GM18511 (cell line): ENCODE results near the gene SRSF2.
"Not testable (repeated sequence)": the region's sequence is repeated elsewhere in the genome, so short reads cannot be mapped to it uniquely, and the experiment has no call there.

Source experiments
- ATAC-seq: cut with Tn5 transposase; IDR thresholded peaks from one replicate; pipeline ENCODE4 v1.9.1; 2021; ENCODE audit warnings: mild to moderate bottlenecking, moderate library complexity; ENCODE audit not compliant: unreplicated experiment

The SRSF2 gene

DNA sequence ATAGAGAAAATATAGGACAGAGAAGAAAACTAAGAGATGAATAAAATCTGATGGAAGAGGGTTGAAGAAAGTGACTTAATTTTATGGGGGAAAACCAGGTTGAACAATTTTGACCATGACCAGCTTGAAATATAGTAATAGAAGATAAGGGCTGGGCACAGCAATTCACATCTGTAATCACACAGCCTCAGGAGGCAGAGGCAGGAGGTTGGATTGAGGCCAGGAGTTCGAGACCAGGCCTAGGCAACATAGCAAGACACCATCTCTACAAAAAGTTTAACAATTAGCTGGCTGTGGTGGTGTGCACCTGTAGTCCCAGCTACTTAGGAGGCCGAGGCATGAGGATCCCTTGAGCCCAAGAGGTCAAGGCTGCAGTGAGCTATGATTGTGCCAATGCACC lies 35.1 kb downstream of the SRSF2 start:
- ATAC-seq: no peak

GRCh38 chr17:76701471-76701967 lies 35.6 kb downstream of the SRSF2 start:
- no peak for ATAC-seq

DNA sequence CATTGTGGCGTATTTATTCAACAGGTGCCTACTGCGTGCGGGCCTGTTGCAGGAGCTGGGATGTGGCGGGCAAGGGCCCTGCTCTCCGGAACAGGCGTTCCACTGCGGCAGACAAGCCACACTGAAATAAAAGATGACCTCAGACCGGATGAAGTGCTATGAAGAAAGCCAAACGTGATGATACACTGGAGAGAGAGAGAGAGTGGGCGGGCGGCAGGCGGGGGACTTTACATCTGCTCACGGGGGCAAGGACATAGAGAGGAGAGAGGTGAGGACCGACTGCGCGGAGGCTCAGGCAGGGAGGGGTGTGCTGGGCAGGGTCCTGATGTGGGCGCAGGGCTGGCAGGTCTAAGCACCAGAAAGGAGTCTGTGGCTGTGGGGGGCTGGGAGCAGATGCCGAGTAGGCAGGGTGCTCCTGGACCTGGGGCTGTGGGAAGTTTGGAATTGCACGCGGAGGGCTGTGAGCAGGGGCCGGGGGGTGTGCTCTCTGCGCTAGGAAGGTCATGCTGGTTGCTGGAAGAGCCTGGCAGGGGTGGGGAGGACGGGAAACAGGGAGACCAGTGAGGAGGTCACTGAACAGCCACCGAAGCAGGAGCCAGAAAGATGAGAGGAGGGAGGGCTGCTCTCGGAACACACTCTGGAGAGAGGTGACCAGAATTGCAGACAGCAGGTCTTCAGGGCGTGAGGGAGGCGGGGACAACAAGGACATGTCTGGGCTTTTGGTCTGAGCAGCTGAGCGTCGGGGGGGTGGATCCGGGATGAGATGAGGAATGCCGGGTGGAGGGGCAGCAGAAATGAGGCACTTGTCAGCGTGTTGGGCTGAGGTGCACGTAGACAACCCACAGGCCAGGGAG lies 36.3 kb downstream of the SRSF2 start:
- ATAC-seq: no peak

GRCh38 chr17:76700270-76700616 lies 36.9 kb downstream of the SRSF2 start:
- no peak for ATAC-seq

GRCh38 chr17:76698466-76698977 lies 38.6 kb downstream of the SRSF2 start:
- not testable (repeated sequence) for ATAC-seq

DNA sequence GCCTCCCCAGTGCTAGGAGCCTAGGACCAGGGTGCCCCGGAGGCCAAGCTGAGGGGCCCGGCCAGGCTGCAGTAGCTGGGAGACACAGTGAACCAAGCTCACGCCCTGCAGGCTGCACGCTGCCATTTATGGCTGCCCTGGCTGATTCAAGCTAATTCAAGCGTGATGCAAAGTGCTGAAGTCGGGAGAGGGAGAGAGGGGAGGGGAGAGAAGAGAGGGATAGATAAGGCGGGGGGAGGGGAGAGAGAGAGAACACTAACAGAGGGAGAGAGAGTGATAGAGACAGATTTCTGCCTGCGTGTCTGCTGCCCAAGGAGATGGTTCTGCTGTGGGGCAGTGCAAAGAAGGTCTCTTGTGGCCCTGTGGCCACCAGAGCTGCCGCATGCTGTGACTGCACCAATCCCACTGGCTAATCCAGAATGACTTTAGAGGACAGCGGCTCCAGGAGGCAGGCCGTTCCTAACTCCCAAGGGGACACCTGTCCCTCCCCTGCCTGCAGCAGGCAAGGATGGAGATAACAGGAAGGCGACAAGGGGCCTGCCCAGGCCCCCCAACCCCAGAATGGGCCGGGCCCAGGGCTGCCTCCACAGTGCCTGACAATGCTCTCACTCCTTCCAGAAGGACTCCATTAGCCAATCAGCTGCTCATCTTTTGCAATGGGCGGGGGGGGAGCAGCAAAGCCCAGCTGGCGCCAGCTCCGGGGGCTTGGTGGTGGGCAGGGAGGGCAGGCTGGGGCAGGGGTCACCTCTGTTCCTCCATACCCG lies 39.2 kb downstream of the SRSF2 start:
- ATAC-seq: no peak

DNA sequence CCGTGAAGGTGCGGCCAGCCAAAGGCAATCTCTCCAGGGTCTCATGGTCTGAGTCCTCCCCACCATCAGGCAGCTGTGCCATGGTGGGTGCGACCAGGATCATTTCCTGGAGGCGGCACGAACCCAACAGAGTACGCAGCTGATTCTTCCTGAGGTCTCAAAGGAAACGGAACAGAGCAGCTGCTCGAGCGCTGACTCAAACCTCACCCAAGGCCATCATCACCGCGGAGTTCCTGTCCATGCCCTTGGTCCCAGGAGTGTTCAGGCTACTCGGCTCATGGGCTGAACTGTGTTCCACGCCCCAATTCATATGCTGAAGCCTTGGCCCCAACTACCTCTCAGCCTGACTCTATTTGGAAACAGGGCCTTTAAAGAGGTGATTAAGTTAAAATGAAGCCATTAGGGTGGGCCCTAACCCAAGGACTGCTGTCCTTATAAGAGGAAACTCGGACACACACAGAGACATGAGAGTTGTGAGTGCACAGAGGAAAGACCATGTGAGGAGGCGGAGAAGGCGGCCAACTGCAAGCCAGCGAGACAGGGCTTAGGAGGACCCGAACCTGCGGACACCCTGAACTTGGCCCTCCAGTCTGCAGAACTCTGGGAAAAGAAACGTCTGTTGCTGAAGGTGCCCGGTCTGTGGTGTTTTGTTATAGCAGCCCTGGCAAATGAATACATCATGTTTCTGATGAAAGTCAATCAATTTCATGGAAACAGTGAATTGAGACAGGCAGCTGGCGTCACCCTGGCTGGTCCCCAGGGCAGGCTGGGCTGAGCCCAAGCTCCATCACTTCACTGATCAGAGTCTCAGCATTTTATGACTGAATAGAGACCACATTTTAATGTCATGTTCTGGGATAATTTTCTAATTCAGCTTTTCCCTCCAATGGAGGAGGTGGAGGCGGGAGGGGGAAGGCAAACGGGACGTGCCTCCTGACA lies 40.1 kb downstream of the SRSF2 start:
- ATAC-seq: no peak

DNA sequence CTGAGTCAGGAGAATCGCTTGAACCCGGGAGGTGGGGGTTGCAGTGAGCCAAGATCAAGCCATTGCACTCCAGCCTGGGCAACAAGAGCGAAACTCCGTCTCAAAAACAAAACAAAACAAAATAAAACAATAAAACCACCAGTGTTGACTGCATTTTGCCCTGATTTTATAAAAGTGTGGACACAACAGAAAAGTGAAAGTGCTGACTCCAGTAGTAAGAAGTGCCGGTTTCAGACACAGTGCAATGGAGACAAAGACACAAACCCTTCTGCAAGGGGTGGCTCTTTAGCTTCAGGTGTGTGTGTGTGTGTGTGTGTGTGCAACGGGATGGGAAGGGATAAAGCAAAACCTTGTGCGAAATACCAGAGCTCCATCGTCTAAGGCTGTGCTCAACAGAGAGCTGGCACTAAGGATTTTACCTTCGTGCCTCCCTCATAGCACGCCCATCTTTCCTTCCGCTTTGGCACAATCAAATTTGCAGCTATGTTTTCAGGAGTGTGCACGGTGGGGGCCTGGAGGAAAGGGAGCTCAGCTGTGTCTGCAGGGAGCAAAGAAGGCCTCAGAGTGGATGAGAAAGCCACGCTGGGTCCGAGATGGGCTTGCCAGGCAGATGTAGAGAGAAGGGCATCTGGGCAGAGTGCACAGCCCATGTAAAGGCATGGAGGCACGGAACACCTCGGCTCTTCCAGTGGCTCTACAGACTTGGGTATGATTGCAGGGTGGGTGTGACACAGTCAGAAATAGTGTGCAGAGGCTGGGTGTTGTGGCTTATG lies 41.9 kb downstream of the SRSF2 start:
- no peak for ATAC-seq

DNA sequence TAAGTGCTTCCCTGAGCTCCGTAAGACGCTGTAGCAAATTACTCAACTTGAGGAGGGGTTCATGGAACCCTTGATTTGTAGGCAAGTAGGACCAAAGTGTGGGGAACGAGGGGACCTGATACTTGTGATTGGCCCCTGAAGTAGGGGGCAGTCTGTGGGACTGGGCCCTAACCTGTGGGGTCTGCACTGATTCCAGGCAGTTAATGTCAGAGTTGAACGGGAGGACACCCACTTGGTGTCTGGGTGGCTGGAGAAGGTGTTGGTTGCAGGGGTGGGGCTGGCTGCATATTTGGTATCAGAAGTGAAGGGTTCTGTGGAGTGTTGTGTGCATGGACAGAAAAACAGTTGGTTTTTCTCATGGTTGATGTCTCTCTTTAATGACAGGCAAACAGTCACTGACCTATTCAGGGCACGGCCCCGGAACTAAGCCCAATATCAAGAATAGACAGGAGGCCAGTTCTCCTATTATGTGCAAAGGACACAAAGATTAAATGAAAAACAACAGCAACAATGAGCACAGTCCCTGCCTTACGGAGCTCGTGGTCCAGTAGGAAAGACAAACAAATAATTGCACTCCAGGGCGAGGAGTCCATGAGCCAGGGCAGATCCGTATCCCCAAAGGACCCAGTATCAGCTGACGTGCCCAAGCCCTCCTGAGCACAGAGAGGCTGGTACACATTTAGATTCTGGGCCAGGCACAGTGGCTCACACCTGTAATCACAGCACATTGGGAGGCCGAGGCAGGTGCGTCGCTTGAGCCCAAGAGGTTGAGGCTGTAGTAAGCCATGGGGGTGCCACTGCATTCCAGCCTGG lies 45.5 kb downstream of the SRSF2 start:
- ATAC-seq: no peak

DNA sequence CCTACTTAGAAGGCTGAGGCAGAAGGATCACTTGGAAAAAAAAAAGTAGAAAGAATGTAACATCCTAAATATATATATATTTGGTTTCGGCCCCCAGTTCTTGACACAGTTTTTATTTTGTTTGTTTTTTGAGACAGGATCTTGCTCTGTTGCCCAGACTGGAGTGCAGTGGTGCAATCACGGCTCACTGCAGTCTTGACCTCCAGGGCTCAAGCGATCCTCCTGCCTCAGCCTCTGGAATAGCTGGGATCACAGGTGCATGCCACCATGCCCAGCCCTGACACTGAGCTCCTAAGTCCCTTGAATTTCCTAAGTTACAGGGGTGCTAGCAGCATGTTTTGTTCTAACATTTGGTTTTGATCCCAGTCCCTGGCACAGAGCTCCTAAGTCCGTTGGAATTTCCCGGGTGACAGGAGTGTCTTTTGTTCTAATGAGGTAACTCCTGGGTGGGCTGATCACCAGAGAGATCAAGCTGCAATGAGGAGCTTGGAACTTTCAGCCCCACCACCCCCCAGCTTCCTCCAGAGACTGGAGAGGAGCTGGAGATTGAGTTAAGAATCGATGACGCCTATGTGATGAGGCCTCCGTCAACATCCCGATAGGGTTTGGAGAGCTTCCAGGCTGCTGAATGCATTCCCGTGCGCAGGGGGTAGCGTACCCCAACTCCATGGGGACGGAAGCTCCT lies 46.4 kb downstream of the SRSF2 start:
- no peak for ATAC-seq

DNA sequence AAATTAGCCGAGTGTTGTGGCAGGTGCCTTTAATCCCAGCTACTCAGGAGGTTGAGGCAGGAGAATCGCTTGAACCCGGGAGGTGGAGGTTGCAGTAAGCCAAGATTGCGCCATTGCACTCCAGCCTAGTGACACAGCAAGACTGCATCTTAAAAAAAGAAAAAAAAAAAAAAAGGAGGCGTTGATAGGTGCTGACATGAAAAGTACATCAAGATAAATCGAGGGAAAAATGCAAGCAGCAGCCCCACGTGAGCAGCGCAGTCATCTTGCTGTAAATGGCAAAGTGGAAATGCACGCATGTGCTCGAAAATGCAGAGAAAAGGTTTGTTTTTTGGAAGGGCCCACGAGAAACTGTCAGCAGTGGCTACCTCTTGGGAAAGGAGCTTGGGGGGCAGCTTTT lies 47.3 kb downstream of the SRSF2 start:
- ATAC-seq: no peak

GRCh38 chr17:76688165-76688622 lies 48.9 kb downstream of the SRSF2 start:
- no peak for ATAC-seq

DNA sequence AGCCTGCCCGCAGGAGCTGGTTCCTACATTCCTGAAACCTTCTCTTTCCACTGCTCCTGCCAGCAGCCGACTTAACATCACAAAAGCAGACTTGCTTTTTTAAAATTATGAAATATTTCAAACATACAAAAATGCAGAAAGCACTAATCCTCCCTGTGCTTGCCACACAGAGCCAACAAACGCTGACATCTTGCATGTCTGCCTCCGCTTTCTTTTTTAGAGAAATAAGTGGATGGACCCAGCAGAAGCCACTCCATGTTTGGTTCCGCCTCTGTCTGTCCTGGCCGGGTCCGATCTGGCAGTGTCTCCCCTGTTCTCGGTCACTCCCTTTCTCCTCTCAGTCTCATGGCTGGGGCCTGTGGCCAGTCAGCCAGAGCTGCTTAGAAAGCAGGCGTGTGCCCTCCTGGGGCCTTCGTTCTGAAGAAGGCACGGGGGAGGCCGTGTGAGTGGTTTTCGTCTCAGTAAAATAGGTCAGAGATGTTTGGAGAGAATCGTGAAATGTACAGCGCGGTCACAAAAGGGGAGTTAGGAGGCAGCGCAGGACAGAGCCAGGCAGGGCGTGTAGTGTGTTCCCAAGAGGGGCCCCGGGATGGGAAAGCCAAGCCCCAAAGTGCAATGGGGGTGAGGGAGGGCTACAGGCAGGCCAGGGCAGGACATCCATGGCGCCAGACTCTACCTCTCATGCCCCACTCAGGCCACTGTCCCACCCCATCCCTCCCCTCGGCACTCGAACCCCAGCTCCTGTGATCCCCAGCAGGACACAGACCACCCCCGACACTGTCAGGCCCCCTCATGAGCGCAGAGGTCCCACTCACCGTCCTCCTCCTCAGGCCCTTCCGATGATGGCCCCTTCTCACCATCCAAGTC lies 49.6 kb downstream of the SRSF2 start:
- no peak for ATAC-seq

GRCh38 chr17:76686538-76687297 lies 50.4 kb downstream of the SRSF2 start:
- no peak for ATAC-seq

GRCh38 chr17:76685846-76686245 lies 51.3 kb downstream of the SRSF2 start:
- ATAC-seq: no peak

- no peak for ATAC-seq
Observed at GRCh38 chr17:76685366-76685765, 51.8 kb downstream of the SRSF2 start.

DNA sequence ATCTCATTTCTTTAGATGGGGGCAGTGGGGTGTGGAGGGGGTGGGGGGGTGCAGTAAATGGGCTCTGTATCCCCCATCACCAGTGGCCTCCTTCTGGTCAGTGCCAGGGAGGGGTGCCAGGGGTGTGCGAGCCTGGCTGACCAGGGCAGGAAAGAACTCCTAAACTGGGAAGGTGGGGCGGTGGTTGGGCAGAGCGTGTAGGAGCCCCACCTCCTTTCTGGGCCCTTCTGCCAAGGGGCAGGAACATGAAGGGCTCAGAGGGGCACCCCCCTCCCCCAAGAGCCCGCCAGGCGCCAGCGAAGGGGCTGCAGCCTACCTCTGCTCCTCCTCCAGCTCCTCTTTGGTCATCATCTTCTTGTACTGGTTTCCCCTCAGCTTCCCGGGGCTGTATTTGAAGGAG lies 52.4 kb downstream of the SRSF2 start:
- no peak for ATAC-seq
